22Rv1 (cell line): ENCODE data around the gene OPHN1.

Experiments
- H3K27ac ChIP-seq: fragments of 450-650 bp; 2 replicates; pipeline ENCODE4 v1.5.1; 2017
- CTCF ChIP-seq: fragments of 450-650 bp; IDR thresholded peaks from 2 replicates; pipeline ENCODE4 v1.5.1; 2017; ENCODE audit warnings: mild to moderate bottlenecking
- ZFX ChIP-seq: fragments of 450-650 bp; IDR thresholded peaks from 2 replicates; pipeline ENCODE4 v1.6.1; 2017; ENCODE audit warnings: antibody characterized with exemption, borderline replicate concordance

The OPHN1 gene

GRCh38 chrX:68428431-68428830 is 4.9 kb downstream of the OPHN1 start:
- TF ChIP-seq CTCF (no peak), ZFX (no peak)
- no peak overlapping the region for H3K27ac ChIP-seq

- H3K27ac ChIP-seq = no peak overlapping the region
- TF ChIP-seq ZFX (no peak), CTCF (no peak)
Measured at GRCh38 chrX:68424719-68425118, 8.6 kb downstream of the OPHN1 start.

GRCh38 chrX:68422478-68422877 is 10.8 kb downstream of the OPHN1 start:
- no peak for TF ChIP-seq ZFX
- no peak for TF ChIP-seq CTCF
- no peak overlapping the region for H3K27ac ChIP-seq

- no peak for TF ChIP-seq ZFX
- TF ChIP-seq CTCF = no peak
Measured at GRCh38 chrX:68421636-68422035, 11.7 kb downstream of the OPHN1 start.

GRCh38 chrX:68420559-68420958 is 12.7 kb downstream of the OPHN1 start:
- no peak overlapping the region for H3K27ac ChIP-seq
- TF ChIP-seq CTCF = no peak
- TF ChIP-seq ZFX = no peak

More at GRCh38 chrX:68421636-68422035, 11.7 kb downstream of the OPHN1 start:
- no peak overlapping the region for H3K27ac ChIP-seq

GRCh38 chrX:68419975-68420374 is 13.3 kb downstream of the OPHN1 start:
- TF ChIP-seq ZFX = no peak
- TF ChIP-seq CTCF = no peak

GRCh38 chrX:68417651-68418050 is 15.6 kb downstream of the OPHN1 start:
- no peak overlapping the region for H3K27ac ChIP-seq
- TF ChIP-seq CTCF (no peak), ZFX (no peak)

More at GRCh38 chrX:68419975-68420374, 13.3 kb downstream of the OPHN1 start:
- no peak overlapping the region for H3K27ac ChIP-seq
